Activated CD8-positive, alpha-beta T cell treated with anti-CD3 and anti-CD28 coated beads for 36 hours (primary cell): ENCODE data around the gene PMEL. TPM values are rescaled to one million over a fixed set of nuclear protein-coding genes. Genes with fewer than 3 reads are reported as not detected.
A peak's percentile ranks its signal among the peaks of the same experiment; 100 is the strongest.
"Not testable (repeated sequence)": the region's sequence is repeated elsewhere in the genome, so short reads cannot be mapped to it uniquely, and the experiment has no call there.

Experiments used
- ATAC-seq: fragments of 200-7000 bp; cut with Tn5 transposase; one replicate; pipeline ENCODE4 v1.10.0; 2021; ENCODE audit warnings: mild to moderate bottlenecking, moderate library complexity
- CTCF ChIA-PET: fragments of 350-600 bp; sonication (Branson Sonifier 250); formaldehyde crosslinking; loops from one replicate; lab custom pipeline; 2021; ENCODE audit warnings: antibody characterized with exemption; lab: Charles Lee
- POLR2A ChIA-PET: fragments of 350-600 bp; sonication (Branson Sonifier 250); formaldehyde crosslinking; loops from one replicate; lab custom pipeline; 2021; ENCODE audit warnings: antibody characterized with exemption; lab: Charles Lee
- DNase-seq: peaks from one replicate; pipeline ENCODE4 v3.0.0-alpha.2; 2020
- H3K27ac Mint-ChIP-seq: one replicate; pipeline ENCODE4 v1.8.0; 2021; ENCODE audit warnings: mild to moderate bottlenecking, mixed read lengths
- H3K27me3 Mint-ChIP-seq: one replicate; pipeline ENCODE4 v1.8.0; 2021; ENCODE audit warnings: mixed read lengths
- H3K36me3 Mint-ChIP-seq: one replicate; pipeline ENCODE4 v1.8.0; 2021; ENCODE audit warnings: low read depth, mixed read lengths
- H3K4me1 Mint-ChIP-seq: one replicate; pipeline ENCODE4 v1.8.0; 2021; ENCODE audit warnings: low read depth, mixed read lengths
- H3K4me3 Mint-ChIP-seq: one replicate; pipeline ENCODE4 v1.8.0; 2021; ENCODE audit warnings: mild to moderate bottlenecking, moderate library complexity, mixed read lengths
- H3K9me3 Mint-ChIP-seq: one replicate; pipeline ENCODE4 v1.8.0; 2021; ENCODE audit warnings: mixed read lengths
- intact Hi-C: fragments of 100-400 bp; cut with micrococcal nuclease; formaldehyde crosslinking; loops from one replicate; pipeline ENCODE4 v1.10.0; 2022
- total RNA-seq, 2 experiments: library from RNA; stranded (reverse); gene quantifications; one replicate each; pipeline ENCODE4 v1.2.3, GENCODE V29; 2021
- TF ChIP-seq, protein P1 (sequence below): fragments of 200-600 bp; IDR thresholded peaks from one replicate; pipeline ENCODE4 v1.8.0; 2022; ENCODE audit warnings: antibody characterized with exemption, mild to moderate bottlenecking

The PMEL gene
- total RNA-seq, 2 experiments from 2014 or later, result 0.65 to 1.2 TPM

DNA sequence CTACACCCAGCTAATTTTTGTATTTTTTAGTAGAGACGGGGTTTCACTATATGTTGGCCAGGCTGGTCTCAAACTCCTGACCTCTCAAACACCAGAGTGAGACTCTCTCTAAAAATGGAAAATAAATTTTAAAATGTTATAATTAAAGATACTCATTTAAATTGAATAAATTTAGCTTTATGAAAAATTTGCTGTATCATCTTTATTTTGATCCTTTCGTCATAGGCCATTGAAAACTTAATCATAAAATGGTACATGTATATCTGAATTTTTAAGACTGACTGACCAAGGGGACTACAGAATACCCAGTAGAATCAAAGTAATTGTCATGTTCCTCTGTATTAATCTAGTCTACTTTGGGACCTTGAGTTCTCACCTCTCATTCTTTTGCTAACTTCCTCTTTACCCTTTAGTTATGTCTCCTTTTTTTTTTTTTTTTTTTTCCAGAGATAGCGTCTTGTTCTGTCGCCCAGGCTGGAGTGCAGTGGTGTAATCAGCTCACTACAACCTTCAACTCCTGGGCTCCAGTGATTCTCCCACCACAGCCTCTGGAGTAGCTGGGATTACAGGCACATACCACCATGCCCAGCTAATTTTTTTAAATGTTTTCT is 17.5 kb upstream of the PMEL start:
- intact Hi-C loops, result no loop called here
- no peak overlapping the region for H3K4me3 Mint-ChIP-seq
- ATAC-seq (no peak), DNase-seq (no peak)
- ChIA-PET POLR2A (interaction anchor here (1.2 kb wide), 1 partner anchor 63 kb away, joined by 3 read pairs; no protein-coding TSS in a partner anchor), CTCF (interaction anchor here (0.7 to 3.4 kb wide), 7 partner anchors 9 to 245 kb away, joined by 3 to 16 read pairs (median 10); partner anchors contain the start of gene RAB5B)
- no peaks in the 10 kb centered on the region for H3K9me3 Mint-ChIP-seq
- peaks cover 9% of the 10 kb centered on the region for H3K36me3 Mint-ChIP-seq
- no peaks in the 10 kb centered on the region for H3K27me3 Mint-ChIP-seq
- H3K4me1 Mint-ChIP-seq, result peaks cover 6% of the 10 kb centered on the region
- H3K27ac Mint-ChIP-seq, result no peak overlapping the region
- TF ChIP-seq, protein P1, sequence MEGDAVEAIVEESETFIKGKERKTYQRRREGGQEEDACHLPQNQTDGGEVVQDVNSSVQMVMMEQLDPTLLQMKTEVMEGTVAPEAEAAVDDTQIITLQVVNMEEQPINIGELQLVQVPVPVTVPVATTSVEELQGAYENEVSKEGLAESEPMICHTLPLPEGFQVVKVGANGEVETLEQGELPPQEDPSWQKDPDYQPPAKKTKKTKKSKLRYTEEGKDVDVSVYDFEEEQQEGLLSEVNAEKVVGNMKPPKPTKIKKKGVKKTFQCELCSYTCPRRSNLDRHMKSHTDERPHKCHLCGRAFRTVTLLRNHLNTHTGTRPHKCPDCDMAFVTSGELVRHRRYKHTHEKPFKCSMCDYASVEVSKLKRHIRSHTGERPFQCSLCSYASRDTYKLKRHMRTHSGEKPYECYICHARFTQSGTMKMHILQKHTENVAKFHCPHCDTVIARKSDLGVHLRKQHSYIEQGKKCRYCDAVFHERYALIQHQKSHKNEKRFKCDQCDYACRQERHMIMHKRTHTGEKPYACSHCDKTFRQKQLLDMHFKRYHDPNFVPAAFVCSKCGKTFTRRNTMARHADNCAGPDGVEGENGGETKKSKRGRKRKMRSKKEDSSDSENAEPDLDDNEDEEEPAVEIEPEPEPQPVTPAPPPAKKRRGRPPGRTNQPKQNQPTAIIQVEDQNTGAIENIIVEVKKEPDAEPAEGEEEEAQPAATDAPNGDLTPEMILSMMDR, result no peak

DNA sequence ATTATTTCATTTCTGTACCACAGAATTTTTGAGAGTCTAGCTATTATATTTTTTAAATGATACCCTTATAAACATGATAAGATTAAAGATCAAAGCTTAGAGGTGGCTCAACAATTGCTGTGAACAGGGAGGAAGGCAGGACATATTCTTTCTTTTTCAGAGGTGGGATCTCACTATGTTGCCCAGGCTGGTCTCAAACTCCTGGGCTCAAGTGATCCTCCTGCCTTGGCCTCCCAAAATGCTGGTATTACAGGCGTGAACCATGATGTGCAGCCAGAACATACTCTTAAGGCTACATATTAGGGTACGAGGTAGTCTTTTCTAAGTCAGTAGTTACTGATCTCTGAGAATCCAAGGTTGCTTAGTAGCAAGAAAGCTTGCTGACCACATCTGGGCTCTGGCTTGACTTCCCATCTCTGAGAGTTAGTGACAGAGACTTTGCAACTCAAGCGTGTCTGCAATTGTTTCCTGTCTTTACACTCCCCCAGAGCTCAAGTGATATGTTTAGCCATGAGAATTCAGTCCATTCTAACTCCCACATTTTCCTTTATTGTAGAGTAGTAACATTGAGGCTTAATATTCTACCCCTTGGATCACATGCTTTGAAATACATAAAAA is 16.6 kb upstream of the PMEL start:
- intact Hi-C loops, result no loop called here
- Mint-ChIP-seq H3K36me3 (peaks cover 10% of the 10 kb centered on the region), H3K9me3 (no peaks in the 10 kb centered on the region), H3K4me1 (peaks cover 10% of the 10 kb centered on the region), H3K27me3 (no peaks in the 10 kb centered on the region), H3K4me3 (no peak overlapping the region), H3K27ac (peak overlapping the region; percentile 30)
- no peak for DNase-seq
- TF ChIP-seq, protein P1, result no peak
- ChIA-PET POLR2A (interaction anchor here (0.6 to 1.2 kb wide), 3 partner anchors 8 to 49 kb away, joined by 3 to 5 read pairs (median 3); partner anchors contain the start of gene RAB5B), CTCF (interaction anchor here (0.7 to 3.4 kb wide), 10 partner anchors 8 to 245 kb away, joined by 3 to 16 read pairs (median 5); partner anchors contain the start of genes RAB5B and SUOX)
- no peak for ATAC-seq

DNA sequence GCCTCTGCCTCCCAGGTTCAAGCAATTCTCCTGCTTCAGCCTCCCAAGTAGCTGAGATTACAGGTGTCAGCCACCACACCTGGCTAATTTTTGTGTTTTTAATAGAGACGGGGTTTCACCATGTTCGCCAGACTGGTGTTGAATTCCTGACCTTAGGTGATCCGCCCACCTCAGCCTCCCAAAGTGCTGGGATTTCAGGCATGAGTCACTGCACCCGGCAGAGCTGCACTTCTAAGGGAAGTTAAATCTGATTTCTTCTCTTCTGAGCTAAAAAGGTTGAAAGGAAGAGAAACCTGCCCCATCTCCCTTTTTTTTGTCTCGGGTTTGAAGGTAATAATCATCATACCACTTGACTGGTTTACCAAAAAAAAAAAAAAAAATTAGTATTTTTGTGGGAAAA is 16.0 kb upstream of the PMEL start:
- ChIA-PET POLR2A (interaction anchor here (0.6 to 1.2 kb wide), 2 partner anchors 8 to 49 kb away, joined by 3 read pairs; partner anchors contain the start of gene RAB5B), CTCF (interaction anchor here (0.9 to 2.0 kb wide), 6 partner anchors 8 to 244 kb away, joined by 3 to 16 read pairs (median 4); partner anchors contain the start of genes RAB5B and SUOX)
- H3K9me3 Mint-ChIP-seq, H3K4me3 Mint-ChIP-seq, H3K27me3 Mint-ChIP-seq, H3K27ac Mint-ChIP-seq, DNase-seq, intact Hi-C loops, ATAC-seq, H3K36me3 Mint-ChIP-seq: not testable (repeated sequence)
- H3K4me1 Mint-ChIP-seq, result peaks cover 13% of the 10 kb centered on the region

DNA sequence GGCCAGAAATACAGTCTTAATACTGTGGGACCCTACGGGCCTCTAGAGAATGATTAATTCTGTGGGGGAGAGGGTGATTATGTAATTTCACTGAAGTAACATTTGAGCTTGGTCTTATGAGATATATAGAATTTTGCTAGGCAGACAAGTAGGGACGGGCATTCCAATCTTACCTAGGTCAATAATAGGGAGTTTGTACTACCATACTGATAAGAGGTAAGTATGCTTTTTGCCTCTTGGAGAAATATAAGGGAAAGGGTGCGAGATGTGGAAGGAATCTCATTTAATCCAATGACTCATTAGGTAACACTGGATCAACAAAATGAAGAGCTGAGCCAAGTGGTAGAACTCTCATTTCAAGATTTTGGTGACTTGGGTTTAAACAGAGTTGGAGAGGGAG is 13.2 kb upstream of the PMEL start:
- ATAC-seq (no peak), DNase-seq (no peak)
- Mint-ChIP-seq H3K27ac (no peak overlapping the region), H3K4me3 (no peak overlapping the region), H3K27me3 (no peaks in the 10 kb centered on the region), H3K9me3 (no peaks in the 10 kb centered on the region), H3K4me1 (peaks cover 22% of the 10 kb centered on the region), H3K36me3 (peaks cover 8% of the 10 kb centered on the region)
- TF ChIP-seq, protein P1, result no peak
- intact Hi-C loops, result loop anchor here (10.0 kb wide), 1 partner anchor 244 kb away; no protein-coding TSS in a partner anchor
- POLR2A ChIA-PET, result no interaction called here
- CTCF ChIA-PET, result interaction anchor here (5.4 kb wide), 1 partner anchor 17 kb away, joined by 26 read pairs; no protein-coding TSS in a partner anchor

DNA sequence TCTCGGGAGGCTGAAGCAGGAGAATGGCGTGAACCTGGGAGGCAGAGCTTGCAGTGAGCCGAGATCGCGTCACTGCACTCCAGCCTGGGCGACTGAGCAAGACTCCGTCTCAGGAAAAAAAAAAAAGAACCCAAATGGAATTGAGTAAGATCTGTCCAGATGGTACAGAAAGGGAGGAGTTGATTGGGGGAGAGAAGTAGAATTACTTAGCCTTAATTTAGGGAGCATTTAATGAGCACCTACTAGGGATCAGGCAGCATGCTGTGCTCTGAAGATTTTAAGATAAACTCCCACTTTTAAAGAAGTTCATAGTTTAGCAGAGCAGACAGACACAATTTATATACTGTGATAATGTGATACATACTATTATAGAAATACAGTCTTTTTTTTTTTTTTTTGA is 12.6 kb upstream of the PMEL start:
- Mint-ChIP-seq H3K36me3 (peaks cover 8% of the 10 kb centered on the region), H3K4me1 (peaks cover 22% of the 10 kb centered on the region), H3K4me3 (no peak overlapping the region), H3K9me3 (no peaks in the 10 kb centered on the region), H3K27me3 (no peaks in the 10 kb centered on the region), H3K27ac (no peak overlapping the region)
- intact Hi-C loops, result loop anchor here (10.0 kb wide), 1 partner anchor 244 kb away; no protein-coding TSS in a partner anchor
- TF ChIP-seq, protein P1, result no peak
- ATAC-seq (no peak), DNase-seq (no peak)
- POLR2A ChIA-PET, result no interaction called here
- CTCF ChIA-PET, result interaction anchor here (1.1 to 5.4 kb wide), 2 partner anchors 17 to 62 kb away, joined by 3 to 26 read pairs; no protein-coding TSS in a partner anchor
